Measurements from ENCODE around the gene DRC7. TPM values are rescaled to one million over a fixed set of nuclear protein-coding genes. Genes with fewer than 3 reads are reported as not detected.

The DRC7 gene
- total RNA-seq, 2 donors from 2014 or later = 1.6 to 1.8 TPM

DNA sequence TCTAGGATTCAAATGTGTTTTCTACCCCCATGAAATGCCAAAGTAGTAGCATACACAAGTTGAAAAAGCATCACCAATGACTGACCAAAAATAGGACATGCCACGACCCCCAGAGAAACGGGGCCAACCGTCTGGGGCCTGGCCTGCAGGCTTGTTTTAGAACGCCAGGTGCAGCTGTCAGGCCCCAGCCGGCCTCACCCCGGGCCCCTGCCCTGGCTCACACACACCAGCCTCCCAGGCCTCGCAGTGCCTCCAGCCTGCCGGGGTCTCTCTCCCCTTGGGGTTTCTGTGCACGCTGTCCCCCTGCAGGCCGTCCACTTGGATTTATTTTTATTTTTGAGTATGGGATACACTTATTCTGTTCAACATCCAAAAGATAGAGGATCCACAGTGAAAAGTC lies 48.9 kb downstream of the DRC7 start:
- H3K4me3 ChIP-seq (ENCODE audit: low read length) = no peak overlapping the region
- Mint-ChIP-seq H3K27me3 (ENCODE audit: insufficient read depth) (no peaks in the 10 kb centered on the region), H3K9me3 (no peaks in the 10 kb centered on the region), H3K4me3 (no peak overlapping the region), H3K27ac (no peak overlapping the region), H3K36me3 (ENCODE audit: low read depth) (peaks cover 6% of the 10 kb centered on the region), H3K4me1 (peaks cover 5% of the 10 kb centered on the region)
- H3K9ac ChIP-seq (ENCODE audit: extremely low read depth, low read length, poor library complexity, severe bottlenecking) = no peak overlapping the region
- TF ChIP-seq, protein P1, sequence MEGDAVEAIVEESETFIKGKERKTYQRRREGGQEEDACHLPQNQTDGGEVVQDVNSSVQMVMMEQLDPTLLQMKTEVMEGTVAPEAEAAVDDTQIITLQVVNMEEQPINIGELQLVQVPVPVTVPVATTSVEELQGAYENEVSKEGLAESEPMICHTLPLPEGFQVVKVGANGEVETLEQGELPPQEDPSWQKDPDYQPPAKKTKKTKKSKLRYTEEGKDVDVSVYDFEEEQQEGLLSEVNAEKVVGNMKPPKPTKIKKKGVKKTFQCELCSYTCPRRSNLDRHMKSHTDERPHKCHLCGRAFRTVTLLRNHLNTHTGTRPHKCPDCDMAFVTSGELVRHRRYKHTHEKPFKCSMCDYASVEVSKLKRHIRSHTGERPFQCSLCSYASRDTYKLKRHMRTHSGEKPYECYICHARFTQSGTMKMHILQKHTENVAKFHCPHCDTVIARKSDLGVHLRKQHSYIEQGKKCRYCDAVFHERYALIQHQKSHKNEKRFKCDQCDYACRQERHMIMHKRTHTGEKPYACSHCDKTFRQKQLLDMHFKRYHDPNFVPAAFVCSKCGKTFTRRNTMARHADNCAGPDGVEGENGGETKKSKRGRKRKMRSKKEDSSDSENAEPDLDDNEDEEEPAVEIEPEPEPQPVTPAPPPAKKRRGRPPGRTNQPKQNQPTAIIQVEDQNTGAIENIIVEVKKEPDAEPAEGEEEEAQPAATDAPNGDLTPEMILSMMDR (conservative IDR thresholded peaks at IDR 0.05) = no peak
- H3K9me3 ChIP-seq (ENCODE audit: control insufficient read depth, low read length) = no peaks in the 10 kb centered on the region
- H3K27me3 ChIP-seq (ENCODE audit: control insufficient read depth, insufficient read depth, low read length, poor library complexity, severe bottlenecking) = no peaks in the 10 kb centered on the region
- H3K4me1 ChIP-seq (ENCODE audit: control insufficient read depth, insufficient read depth, low read length) = peaks cover 5% of the 10 kb centered on the region
- WGBS, 2 experiments (ENCODE audit: insufficient coverage in 1 of 2, insufficient read length in 1 of 2) = 86 to 90% methylated on average over 6 to 8 of the region's 10 CpGs
- no peak overlapping the region for H3K27ac ChIP-seq (ENCODE audit: low read depth, low read length)
- no peak for DNase-seq
- peaks cover 3% of the 10 kb centered on the region for H3K36me3 ChIP-seq (ENCODE audit: control insufficient read depth, insufficient read depth, low read length)

DNA sequence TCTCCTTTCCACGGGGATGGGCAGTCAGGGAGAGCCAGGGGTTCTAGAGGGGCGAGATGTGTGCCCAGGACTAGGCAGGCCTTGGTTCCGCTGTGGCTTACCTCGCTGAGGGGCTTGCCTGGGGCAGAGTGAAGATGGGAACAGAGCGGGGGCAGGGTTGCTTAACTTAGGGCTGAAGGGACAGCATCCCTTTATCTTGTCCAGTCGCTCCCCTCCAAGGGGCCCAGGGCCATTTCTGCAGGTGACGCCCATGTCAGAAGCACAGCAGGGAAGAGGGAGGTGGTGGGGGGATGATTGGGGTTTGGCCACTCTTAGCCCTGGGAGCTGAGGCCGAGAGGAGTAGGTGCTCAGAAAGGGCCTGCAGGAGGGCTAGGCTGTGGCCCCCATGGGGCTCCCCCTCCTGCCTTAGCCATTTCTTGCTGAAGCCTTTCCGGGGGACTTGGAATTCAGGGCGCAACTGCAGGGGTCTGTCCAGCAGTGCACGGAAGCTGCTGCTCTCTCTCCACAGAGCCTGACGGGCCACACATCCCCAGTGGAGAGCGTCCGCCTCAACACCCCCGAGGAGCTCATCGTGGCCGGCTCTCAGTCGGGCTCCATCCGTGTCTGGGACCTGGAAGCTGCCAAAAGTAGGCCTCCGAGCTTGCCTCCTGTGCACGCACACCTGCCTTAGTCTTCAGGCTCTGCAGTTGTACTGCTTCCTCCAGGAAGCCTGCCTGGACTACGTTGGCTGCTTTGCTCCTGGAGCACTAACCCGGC lies 49.5 kb downstream of the DRC7 start:
- no peak overlapping the region for H3K27ac ChIP-seq (ENCODE audit: low read depth, low read length)
- Mint-ChIP-seq H3K4me1 (peaks cover 5% of the 10 kb centered on the region), H3K36me3 (ENCODE audit: low read depth) (peaks cover 6% of the 10 kb centered on the region), H3K9me3 (no peaks in the 10 kb centered on the region), H3K27ac (no peak overlapping the region), H3K4me3 (no peak overlapping the region), H3K27me3 (ENCODE audit: insufficient read depth) (no peaks in the 10 kb centered on the region)
- H3K9me3 ChIP-seq (ENCODE audit: control insufficient read depth, low read length) = no peaks in the 10 kb centered on the region
- WGBS, 2 experiments (ENCODE audit: insufficient coverage in 1 of 2, insufficient read length in 1 of 2) = 88 to 95% methylated on average over 14 to 23 of the region's 23 CpGs
- no peaks in the 10 kb centered on the region for H3K36me3 ChIP-seq (ENCODE audit: control insufficient read depth, insufficient read depth, low read length)
- no peak overlapping the region for H3K9ac ChIP-seq (ENCODE audit: extremely low read depth, low read length, poor library complexity, severe bottlenecking)
- TF ChIP-seq, protein P1 (conservative IDR thresholded peaks at IDR 0.05) = no peak
- H3K4me3 ChIP-seq (ENCODE audit: low read length) = no peak overlapping the region
- DNase-seq = no peak
- no peaks in the 10 kb centered on the region for H3K27me3 ChIP-seq (ENCODE audit: control insufficient read depth, insufficient read depth, low read length, poor library complexity, severe bottlenecking)
- H3K4me1 ChIP-seq (ENCODE audit: control insufficient read depth, insufficient read depth, low read length) = peaks cover 5% of the 10 kb centered on the region

DNA sequence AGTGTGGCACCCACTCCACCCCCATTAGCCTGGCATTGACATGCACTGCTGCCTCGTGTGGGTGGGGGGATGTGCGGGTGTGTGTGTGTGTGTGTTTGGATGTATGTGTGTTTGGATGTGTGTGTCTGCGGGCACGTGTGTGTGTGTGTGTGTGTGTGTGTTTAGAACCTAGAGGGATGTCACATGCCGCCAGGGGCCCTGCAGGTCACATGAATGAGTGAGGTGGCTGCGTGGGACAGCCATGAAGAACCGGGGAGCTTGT lies 50.0 kb downstream of the DRC7 start:
- H3K36me3 ChIP-seq (ENCODE audit: control insufficient read depth, insufficient read depth, low read length) = no peaks in the 10 kb centered on the region
- no peak overlapping the region for H3K9ac ChIP-seq (ENCODE audit: extremely low read depth, low read length, poor library complexity, severe bottlenecking)
- peaks cover 5% of the 10 kb centered on the region for H3K4me1 ChIP-seq (ENCODE audit: control insufficient read depth, insufficient read depth, low read length)
- no peaks in the 10 kb centered on the region for H3K27me3 Mint-ChIP-seq (ENCODE audit: insufficient read depth)
- H3K4me1 Mint-ChIP-seq = peaks cover 5% of the 10 kb centered on the region
- H3K9me3 ChIP-seq (ENCODE audit: control insufficient read depth, low read length) = no peaks in the 10 kb centered on the region
- 84 to 100% methylated on average over 4 to 7 of the region's 7 CpGs for WGBS, 2 experiments (ENCODE audit: insufficient coverage in 1 of 2, insufficient read length in 1 of 2)
- peaks cover 6% of the 10 kb centered on the region for H3K36me3 Mint-ChIP-seq (ENCODE audit: low read depth)
- no peak overlapping the region for H3K27ac Mint-ChIP-seq
- no peak overlapping the region for H3K27ac ChIP-seq (ENCODE audit: low read depth, low read length)
- H3K27me3 ChIP-seq (ENCODE audit: control insufficient read depth, insufficient read depth, low read length, poor library complexity, severe bottlenecking) = no peaks in the 10 kb centered on the region
- no peak overlapping the region for H3K4me3 Mint-ChIP-seq
- no peak for DNase-seq
- no peak overlapping the region for H3K4me3 ChIP-seq (ENCODE audit: low read length)
- no peaks in the 10 kb centered on the region for H3K9me3 Mint-ChIP-seq
- TF ChIP-seq, protein P1 (conservative IDR thresholded peaks at IDR 0.05) = no peak
